Esophagus squamous epithelium (tissue), 5 donors: ENCODE data around the gene SIN3A. TPM values are rescaled to one million over a fixed set of nuclear protein-coding genes. Genes with fewer than 3 reads are reported as not detected.

Source experiments
- DNase-seq: peaks from one replicate; lab custom pipeline; 2025; lab: John Stamatoyannopoulos, UW
- H3K27ac ChIP-seq, 4 donors: fragments of 200-600 bp; sonication (generic); one replicate each; pipeline ENCODE4 v1.5.1; 2016 to 2019; ENCODE audit warnings: mild to moderate bottlenecking in 1 of 4
- H3K27me3 ChIP-seq, 4 donors: fragments of 200-600 bp; sonication (generic); 1 replicate in 3 of 4; 2 replicates in 1 of 4; pipeline versions ENCODE4 v1.5.1 to v1.6.0; 2017 to 2021; ENCODE audit warnings: antibody characterized with exemption in 1 of 4
- H3K36me3 ChIP-seq, 3 donors: fragments of 200-600 bp; sonication (generic); one replicate each; pipeline ENCODE4 v1.5.1; 2016 to 2019
- H3K4me1 ChIP-seq, 3 donors: fragments of 200-600 bp; sonication (generic); one replicate each; pipeline ENCODE4 v1.5.1; 2017 to 2019
- H3K4me3 ChIP-seq, 4 donors: fragments of 200-600 bp; sonication (generic); 1 replicate in 3 of 4; 2 replicates in 1 of 4; pipeline ENCODE4 v1.5.1; 2016 to 2019; ENCODE audit warnings: mild to moderate bottlenecking in 2 of 4, moderate library complexity in 1 of 4
- H3K9me3 ChIP-seq, 3 donors: fragments of 200-600 bp; sonication (generic); one replicate each; pipeline ENCODE4 v1.5.1; 2016 to 2019
- CTCF ChIP-seq, 6 experiments: fragments of 450-650 bp in 4 of 6; fragments of 200-600 bp in 2 of 6; sonication (generic) in 2 of 6; IDR thresholded peaks; one replicate each; pipeline ENCODE4 v1.5.1; 2016 to 2019; ENCODE audit warnings: antibody characterized with exemption in 6 of 6, mild to moderate bottlenecking in 4 of 6, moderate library complexity in 4 of 6
- POLR2A ChIP-seq, 4 donors: fragments of 450-650 bp; IDR thresholded peaks; one replicate each; pipeline ENCODE4 v1.6.1; 2017; ENCODE audit warnings: antibody characterized with exemption in 4 of 4, mild to moderate bottlenecking in 4 of 4, moderate library complexity in 3 of 4
- WGBS, 2 donors: methylation state at CpG; one replicate each; pipeline ENCODE4 v1.1.5; 2018; 5-methylcytosine and 5-hydroxymethylcytosine counted together
- intact Hi-C: fragments of 100-400 bp; cut with DNase I; formaldehyde crosslinking; loops from one replicate; pipeline ENCODE4 v1.15.0; 2022
- total RNA-seq, 4 donors: library from RNA; depleted of rRNA; stranded (reverse); fragments of >200 nt; gene quantifications; one replicate each; pipeline ENCODE4 v1.1.0, GENCODE V29; 2016
- donor health status: DM: yes; HTN: yes; CAD: no.

SIN3A gene
- total RNA-seq, 4 donors from 2014 or later = 22.3 to 49.8 (median 26.0) TPM

GRCh38 chr15:75456710-75457109 lies 5.2 kb upstream of the SIN3A start:
- Histone ChIP-seq H3K4me3 (peak overlapping the region in 1 of 4 donors; percentile 97), H3K27me3 (no peaks in the 10 kb centered on the region), H3K9me3 (no peaks in the 10 kb centered on the region), H3K4me1 (peaks cover 7 to 27% (median 7%) of the 10 kb centered on the region in 3 donors), H3K36me3 (no peaks in the 10 kb centered on the region), H3K27ac (peak overlapping the region in 2 of 4 donors; percentile 94 to 100)
- intact Hi-C loops = no loop called here
- DNase-seq = no peak
- TF ChIP-seq CTCF (IDR thresholded peaks at IDR 0.05) (no peak), POLR2A (IDR thresholded peaks at IDR 0.05) (no peak)
- WGBS, 2 donors = 50 to 61% methylated on average over 6 of the region's 6 CpGs

- intact Hi-C loops = no loop called here
- H3K27me3 ChIP-seq = no peaks in the 10 kb centered on the region
- 2 to 6% methylated on average over 8 to 19 of the region's 24 CpGs for WGBS, 2 donors
Measured at GRCh38 chr15:75455982-75456531, 4.6 kb upstream of the SIN3A start.

GRCh38 chr15:75455424-75455981 lies 4.0 kb upstream of the SIN3A start:
- Histone ChIP-seq H3K4me3 (peak overlapping the region; percentile 79 to 98 (median 92)), H3K36me3 (no peaks in the 10 kb centered on the region), H3K27ac (peak overlapping the region; percentile 94 to 100 (median 98)), H3K27me3 (no peaks in the 10 kb centered on the region), H3K9me3 (no peaks in the 10 kb centered on the region), H3K4me1 (peaks cover 7 to 27% (median 7%) of the 10 kb centered on the region in 3 donors)
- intact Hi-C loops = no loop called here
- peak in 3 of 4 donors; percentile 26 to 84 (median 78) for TF ChIP-seq POLR2A (IDR thresholded peaks at IDR 0.05)
- no peak for TF ChIP-seq CTCF (IDR thresholded peaks at IDR 0.05)
- 0% methylated on average over 12 to 21 of the region's 48 CpGs for WGBS, 2 donors
- peak; percentile 39 for DNase-seq

More at GRCh38 chr15:75455982-75456531, 4.6 kb upstream of the SIN3A start:
- Histone ChIP-seq H3K4me3 (peak overlapping the region; percentile 79 to 98 (median 92)), H3K27ac (peak overlapping the region; percentile 94 to 100 (median 98)), H3K4me1 (peaks cover 7 to 27% (median 7%) of the 10 kb centered on the region in 3 donors), H3K36me3 (no peaks in the 10 kb centered on the region), H3K9me3 (no peaks in the 10 kb centered on the region)
- DNase-seq = no peak
- TF ChIP-seq POLR2A (IDR thresholded peaks at IDR 0.05) = no peak
- TF ChIP-seq CTCF (IDR thresholded peaks at IDR 0.05) = no peak

GRCh38 chr15:75454471-75455378 lies 3.2 kb upstream of the SIN3A start:
- no peaks in the 10 kb centered on the region for H3K9me3 ChIP-seq
- intact Hi-C loops = no loop called here
- TF ChIP-seq POLR2A (IDR thresholded peaks at IDR 0.05) (no peak), CTCF (IDR thresholded peaks at IDR 0.05) (peak in 1 of 6 experiments; percentile 2)
- peak; percentile 36 for DNase-seq
- peak overlapping the region; percentile 94 to 100 (median 98) for H3K27ac ChIP-seq
- peaks cover 8 to 34% (median 10%) of the 10 kb centered on the region in 3 donors for H3K4me1 ChIP-seq
- no peaks in the 10 kb centered on the region for H3K27me3 ChIP-seq
- H3K4me3 ChIP-seq = peak overlapping the region; percentile 79 to 98 (median 92)
- H3K36me3 ChIP-seq = no peaks in the 10 kb centered on the region
- 0% methylated on average over 10 to 20 of the region's 116 CpGs for WGBS, 2 donors
